H1 (cell line): ENCODE results near the gene DDR1. TPM values are rescaled to one million over a fixed set of nuclear protein-coding genes. Genes with fewer than 3 reads are reported as not detected.

Experiments
- HDAC2 ChIP-seq, 2 experiments: fragments of 300-600 bp in 1 of 2; sonication (generic) in 1 of 2; IDR thresholded peaks; 2 replicates each; pipeline ENCODE4 v1.6.1; 2011 to 2012; ENCODE audit warnings: low read depth in 2 of 2, low read length in 2 of 2, mild to moderate bottlenecking in 2 of 2, moderate library complexity in 2 of 2, borderline replicate concordance in 1 of 2, inconsistent platforms in 1 of 2
- RBBP5 ChIP-seq: IDR thresholded peaks from 2 replicates; pipeline ENCODE4 v1.7.1; 2012; ENCODE audit warnings: low read depth, mild to moderate bottlenecking, inconsistent platforms, low read length, moderate library complexity, borderline replicate concordance
- polyA plus RNA-seq, 7 experiments: library from polyadenylated mRNA; depleted of rRNA in 3 of 7; stranded (reverse) in 5 of 7; unstranded in 2 of 7; fragments of >200 nt in 5 of 7; fragments of 200-250 nt in 2 of 7; gene quantifications; 1 replicate in 5 of 7; 2 replicates in 1 of 7; 4 replicates in 1 of 7; pipeline versions ENCODE4 v1.2.1 to v1.2.3, GENCODE V29; 2011 to 2013; ENCODE audit warnings: missing spikeins in 2 of 7, mixed read lengths in 2 of 7
- total RNA-seq: library from RNA; stranded (reverse); fragmentation: NEBNext Ultra II Directional; extraction: Animal tissue kit (Norgen Biotek cat#: 25700); gene quantifications from 2 replicates; pipeline ENCODE4 v1.2.1, GENCODE V29; 2021

Gene DDR1
- total and polyA plus RNA-seq, 2 of the 8 experiments (the other 6 are each of a cell fraction or from before 2014, with no cell fraction given) = 99.4 to 181 TPM

- TF ChIP-seq HDAC2 (IDR thresholded peaks at IDR 0.05; ENCODE audit: borderline replicate concordance in 1 of 2, low read depth in 2 of 2, low read length in 2 of 2) (no peak), RBBP5 (no peak)
These were observed 52.9 kb downstream of the DDR1 start (continued) for GRCh38 chr6:30937265-30937664.
